Upper lobe of left lung (tissue), 4 donors: ENCODE measurements around the gene KLHL8.
A peak's percentile ranks its signal among the peaks of the same experiment; 100 is the strongest.

ENCODE experiments used
- CTCF ChIP-seq, 6 experiments: fragments of 450-650 bp in 4 of 6; fragments of 200-600 bp in 2 of 6; sonication (generic) in 2 of 6; IDR thresholded peaks; one replicate each; pipeline ENCODE4 v1.5.1; 2016 to 2019; ENCODE audit warnings: antibody characterized with exemption in 6 of 6
- POLR2A ChIP-seq, 4 donors: fragments of 450-650 bp; IDR thresholded peaks; one replicate each; pipeline ENCODE4 v1.5.1; 2016 to 2017; ENCODE audit warnings: antibody characterized with exemption in 4 of 4, mild to moderate bottlenecking in 2 of 4
- POLR2AphosphoS5 ChIP-seq, 2 donors: sonication (generic); formaldehyde crosslinking; IDR thresholded peaks; one replicate each; pipeline ENCODE4 v1.5.1; 2017; ENCODE audit warnings: antibody characterized with exemption in 2 of 2

- TF ChIP-seq CTCF (IDR thresholded peaks at IDR 0.05) (peak; percentile 75 to 94 (median 90)), POLR2AphosphoS5 (IDR thresholded peaks at IDR 0.05) (no peak), POLR2A (IDR thresholded peaks at IDR 0.05) (no peak)
These were observed 69.7 kb downstream of the KLHL8 start for GRCh38 chr4:87150498-87151261.
